Omental fat pad (tissue), 4 donors: Measurements from ENCODE around the gene SIRPG. TPM values are rescaled to one million over a fixed set of nuclear protein-coding genes. Genes with fewer than 3 reads are reported as not detected.
"Not testable (repeated sequence)": the region's sequence is repeated elsewhere in the genome, so short reads cannot be mapped to it uniquely, and the experiment has no call there.

Experiments
- ATAC-seq: fragments of 150-250 bp; one replicate; pipeline ENCODE4 v1.9.1; 2016; ENCODE audit warnings: mild to moderate bottlenecking, moderate library complexity; ENCODE audit not compliant: low FRiP score
- DNase-seq: peaks from one replicate; pipeline ENCODE4 v3.0.0-alpha.2; 2019; ENCODE audit warnings: low spot score
- total RNA-seq, 4 donors: library from RNA; depleted of rRNA; stranded (reverse); fragments of >200 nt; gene quantifications; one replicate each; pipeline ENCODE4 v1.1.0, GENCODE V29; 2016
- TF ChIP-seq, protein P1 (sequence below), 3 donors: fragments of 450-650 bp; IDR thresholded peaks; one replicate each; pipeline ENCODE4 v1.5.1; 2016 to 2017; ENCODE audit warnings: antibody characterized with exemption in 3 of 3, mild to moderate bottlenecking in 3 of 3, moderate library complexity in 2 of 3

The SIRPG gene
- total RNA-seq: not detected

DNA sequence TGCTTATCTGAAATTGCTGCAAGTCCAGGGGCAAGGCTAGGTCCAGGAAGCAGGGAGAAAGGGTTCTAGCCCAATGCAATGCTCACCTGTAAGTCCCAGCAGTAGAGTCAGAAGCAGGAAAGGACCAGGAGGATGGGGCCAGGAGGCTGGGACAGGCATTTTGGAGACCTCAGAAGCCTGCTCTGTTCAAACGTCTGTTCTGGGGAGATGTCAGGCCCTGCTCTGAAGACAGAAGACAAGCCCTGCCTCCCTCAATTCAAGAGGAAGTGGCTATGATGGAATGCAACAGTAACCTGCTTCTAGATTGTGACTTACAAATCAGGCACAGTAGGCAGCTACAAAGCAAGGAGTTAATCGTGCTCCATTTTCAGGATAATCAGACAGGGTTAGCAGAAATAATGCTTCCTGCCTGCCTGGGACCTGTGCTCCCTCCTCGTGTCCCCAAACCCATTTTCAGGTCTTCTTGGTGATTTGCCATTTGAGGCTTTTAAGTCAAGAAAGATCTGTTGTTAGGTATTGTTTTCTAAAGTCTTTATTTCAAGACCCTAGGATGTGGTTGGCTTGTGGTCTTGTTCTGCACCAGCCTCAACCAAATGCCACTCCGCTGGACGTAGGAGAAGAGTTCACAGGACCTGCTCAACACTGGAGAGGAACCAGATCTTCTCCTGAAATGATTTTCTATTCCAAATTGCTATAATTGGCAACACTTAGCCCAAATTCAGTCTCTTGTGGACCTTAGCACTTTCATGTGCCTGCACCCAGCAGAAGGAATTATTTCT is at the start of gene SIRPG:
TSS of gene SIRPG (minus strand) at position 224 of the 779 bp plus-strand sequence. CDS start at position 159, 65 bp downstream.
- DNase-seq (no peak), ATAC-seq (no peak)
- TF ChIP-seq, protein P1, sequence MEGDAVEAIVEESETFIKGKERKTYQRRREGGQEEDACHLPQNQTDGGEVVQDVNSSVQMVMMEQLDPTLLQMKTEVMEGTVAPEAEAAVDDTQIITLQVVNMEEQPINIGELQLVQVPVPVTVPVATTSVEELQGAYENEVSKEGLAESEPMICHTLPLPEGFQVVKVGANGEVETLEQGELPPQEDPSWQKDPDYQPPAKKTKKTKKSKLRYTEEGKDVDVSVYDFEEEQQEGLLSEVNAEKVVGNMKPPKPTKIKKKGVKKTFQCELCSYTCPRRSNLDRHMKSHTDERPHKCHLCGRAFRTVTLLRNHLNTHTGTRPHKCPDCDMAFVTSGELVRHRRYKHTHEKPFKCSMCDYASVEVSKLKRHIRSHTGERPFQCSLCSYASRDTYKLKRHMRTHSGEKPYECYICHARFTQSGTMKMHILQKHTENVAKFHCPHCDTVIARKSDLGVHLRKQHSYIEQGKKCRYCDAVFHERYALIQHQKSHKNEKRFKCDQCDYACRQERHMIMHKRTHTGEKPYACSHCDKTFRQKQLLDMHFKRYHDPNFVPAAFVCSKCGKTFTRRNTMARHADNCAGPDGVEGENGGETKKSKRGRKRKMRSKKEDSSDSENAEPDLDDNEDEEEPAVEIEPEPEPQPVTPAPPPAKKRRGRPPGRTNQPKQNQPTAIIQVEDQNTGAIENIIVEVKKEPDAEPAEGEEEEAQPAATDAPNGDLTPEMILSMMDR (IDR thresholded peaks at IDR 0.05): no peak

DNA sequence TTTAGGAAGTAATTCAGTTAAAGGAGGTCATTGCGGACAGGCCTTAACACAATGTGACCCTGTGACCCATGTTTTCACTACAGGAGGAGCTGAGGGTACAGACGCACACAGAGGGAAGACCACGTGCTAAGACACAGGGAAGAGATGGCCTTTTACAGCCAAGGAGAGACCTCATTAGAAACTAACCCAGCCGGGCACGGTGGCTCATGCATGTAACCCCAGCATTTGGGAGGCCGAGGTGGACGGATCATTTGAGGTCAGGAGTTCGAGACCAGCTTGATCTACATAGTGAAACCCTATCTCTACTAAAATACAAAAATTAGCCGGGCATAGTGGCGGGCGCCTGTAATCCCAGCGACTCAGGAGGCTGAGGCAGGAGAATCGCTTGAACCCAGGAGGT is 49.3 kb upstream of the SIRPG start:
- ATAC-seq: not testable (repeated sequence)

DNA sequence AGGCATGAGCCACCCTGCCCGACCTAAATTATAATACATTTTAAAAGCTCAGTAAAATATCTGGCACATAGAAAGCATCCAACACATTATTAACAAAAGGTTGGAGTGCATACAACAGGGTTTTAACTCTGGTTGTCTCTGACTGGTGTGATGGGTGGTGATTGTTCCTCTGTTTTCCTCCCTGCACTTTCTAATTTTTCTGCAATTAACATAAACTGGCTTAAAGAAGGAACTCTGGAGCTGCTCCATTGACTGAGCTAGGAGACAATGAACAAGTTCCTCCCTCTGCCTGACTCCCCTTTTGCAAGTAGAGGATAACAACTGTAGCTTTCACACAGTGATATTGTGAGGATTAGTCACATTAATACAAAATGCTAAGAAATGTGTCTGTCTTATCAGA is 48.5 kb upstream of the SIRPG start:
- TF ChIP-seq, protein P1 (IDR thresholded peaks at IDR 0.05): no peak
- DNase-seq (no peak), ATAC-seq (no peak)

More for the DNA sequence above, 49.3 kb upstream of the SIRPG start:
- DNase-seq: not testable (repeated sequence)

DNA sequence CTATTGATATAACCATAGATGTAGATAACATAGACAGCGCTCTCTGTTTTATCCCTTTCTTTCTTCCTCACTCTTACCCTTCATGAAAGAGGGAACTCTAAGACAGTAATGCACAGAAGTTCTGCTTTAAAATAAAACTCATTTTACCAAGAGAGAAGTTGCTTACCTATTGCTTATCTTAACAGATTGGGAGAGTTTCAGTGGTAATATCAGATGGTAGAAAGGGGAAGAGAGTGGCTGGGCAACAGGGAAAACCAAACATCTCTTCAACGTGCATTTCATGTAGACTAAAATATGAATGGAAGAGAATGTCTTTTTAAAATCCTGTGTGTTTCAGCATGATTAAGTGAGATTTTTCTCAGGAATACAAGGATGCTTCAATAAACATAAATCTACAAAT is 45.3 kb upstream of the SIRPG start:
- ATAC-seq (no peak), DNase-seq (no peak)
- TF ChIP-seq, protein P1 (IDR thresholded peaks at IDR 0.05): no peak

DNA sequence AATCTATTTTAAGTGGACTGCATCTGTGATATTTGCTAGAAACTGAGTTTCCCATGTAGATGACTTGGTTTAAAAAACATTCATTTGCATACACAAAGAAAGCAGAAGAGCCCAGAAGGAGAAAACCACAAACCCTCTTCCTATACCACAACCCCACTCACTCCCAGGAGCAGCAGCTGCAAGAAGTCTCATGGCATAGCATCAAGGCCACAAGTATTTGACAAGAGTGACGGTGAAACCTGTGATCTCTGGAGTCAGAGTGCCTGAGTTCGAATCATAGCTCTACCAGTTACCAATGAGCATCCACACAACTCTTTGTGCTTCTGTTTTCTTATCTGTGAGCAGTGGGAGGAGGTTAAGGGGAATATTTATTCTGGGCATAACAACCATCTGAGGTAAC is 44.7 kb upstream of the SIRPG start:
- TF ChIP-seq, protein P1 (IDR thresholded peaks at IDR 0.05): no peak
- no peak for ATAC-seq
- DNase-seq: no peak

DNA sequence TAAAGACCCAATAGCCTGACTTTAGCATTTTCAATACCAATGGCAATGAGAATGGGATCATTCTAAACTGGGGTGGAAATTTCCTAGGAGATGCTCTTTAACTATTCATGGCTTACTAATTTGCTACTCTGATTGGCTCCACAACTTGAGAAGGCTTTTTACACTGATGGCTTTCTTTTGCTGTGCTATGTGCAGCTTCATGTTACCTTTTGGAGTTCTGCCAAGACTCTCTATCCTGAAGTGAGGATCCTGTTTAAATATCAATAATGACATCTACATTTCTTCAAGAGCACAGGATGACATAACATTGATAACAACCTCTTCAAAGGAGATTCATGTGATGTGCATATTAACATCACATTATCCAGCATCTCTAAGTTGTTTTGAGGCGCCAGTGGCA is 43.4 kb upstream of the SIRPG start:
- DNase-seq (no peak), ATAC-seq (no peak)
- TF ChIP-seq, protein P1 (IDR thresholded peaks at IDR 0.05): no peak

DNA sequence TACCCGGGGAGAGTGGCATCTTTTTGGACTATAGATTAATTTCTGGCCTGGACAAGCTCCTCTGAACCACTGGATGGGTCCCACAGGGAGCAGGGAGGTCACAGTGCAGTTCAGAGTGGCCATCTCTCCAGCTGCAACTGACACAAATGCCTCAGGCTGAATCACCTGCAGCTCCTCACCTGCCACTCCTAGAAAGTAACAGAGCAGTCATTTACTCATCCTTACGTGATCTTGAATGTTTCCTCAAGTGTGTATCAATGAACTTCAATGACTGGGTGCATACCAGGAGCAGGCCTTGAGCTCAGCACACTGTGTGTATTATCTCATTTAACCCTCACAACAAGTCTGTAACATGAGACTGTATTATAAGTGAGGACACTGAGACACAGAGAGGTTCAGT is 40.0 kb upstream of the SIRPG start:
- DNase-seq: no peak
- ATAC-seq: no peak

More for the DNA sequence above, 40.0 kb upstream of the SIRPG start:
- TF ChIP-seq, protein P1 (IDR thresholded peaks at IDR 0.05): no peak
